GM18867 (cell line): ENCODE measurements around the gene OR2G3.
A peak's percentile ranks its signal among the peaks of the same experiment; 100 is the strongest.

Experiments
- ATAC-seq: cut with Tn5 transposase; IDR thresholded peaks from one replicate; pipeline ENCODE4 v1.9.1; 2021; ENCODE audit warnings: mild to moderate bottlenecking, moderate library complexity; ENCODE audit not compliant: unreplicated experiment

Gene OR2G3

GRCh38 chr1:247605286-247605685 lies at the start of gene OR2G3:
Gene OR2G3 (plus strand): TSS chr1:247605586. CDS start chr1:247605586, 0 bp downstream.
- ATAC-seq, result no peak

DNA sequence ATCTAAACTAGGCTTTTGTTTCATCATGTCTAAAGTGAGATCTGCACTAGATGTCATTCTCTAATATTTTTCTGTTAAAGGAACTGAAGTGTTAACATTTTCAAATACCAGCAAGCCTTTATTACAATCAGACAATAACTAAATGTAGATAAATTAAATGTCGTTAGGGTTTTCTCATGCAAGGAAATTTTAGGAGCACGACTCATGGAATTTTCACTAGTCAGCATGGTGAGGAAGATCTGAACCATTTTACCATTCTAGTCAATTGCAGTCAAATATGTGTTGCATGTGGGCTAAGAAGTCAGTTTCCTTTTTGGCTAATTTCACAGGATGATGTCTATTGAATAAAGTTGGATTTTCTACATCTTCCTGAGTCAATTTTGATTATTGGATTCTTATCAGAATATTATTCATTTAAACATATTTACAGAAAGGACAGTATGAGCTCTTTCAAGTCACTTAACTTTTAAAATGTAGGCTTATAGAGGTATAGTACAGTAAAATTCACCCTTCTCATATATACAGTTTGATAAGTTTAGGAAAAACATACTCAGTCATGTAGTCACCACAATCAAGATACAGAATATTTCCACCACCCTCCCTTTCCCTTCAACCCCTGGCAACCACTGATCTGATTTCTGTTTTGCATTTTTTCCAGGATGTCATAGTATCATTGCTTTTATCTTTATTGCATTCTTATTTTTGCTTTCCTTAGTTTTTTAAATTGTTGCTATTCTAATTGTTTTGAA lies 47.3 kb upstream of the OR2G3 start:
- ATAC-seq, result no peak

DNA sequence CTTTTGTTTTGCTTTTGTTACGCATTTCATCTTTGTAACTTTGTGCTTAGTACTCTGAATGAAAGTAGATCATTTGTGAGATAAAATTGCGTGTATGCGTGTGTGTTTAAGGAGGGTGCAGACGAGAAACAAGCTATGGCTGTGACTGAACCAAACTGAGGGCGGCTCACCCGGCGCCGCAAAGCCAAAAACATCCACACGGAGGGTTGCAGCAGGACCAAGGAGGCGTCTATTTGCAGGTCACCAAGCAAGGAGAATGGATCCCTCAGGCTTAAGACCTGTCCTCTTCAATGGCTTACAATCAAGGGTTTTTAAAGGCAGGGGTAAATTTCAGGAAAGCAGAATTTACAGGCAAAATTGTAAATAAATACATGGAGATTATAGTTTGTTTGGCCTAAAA lies 43.7 kb upstream of the OR2G3 start:
- no peak for ATAC-seq

GRCh38 chr1:247562198-247562597 lies 43.2 kb upstream of the OR2G3 start:
- ATAC-seq, result no peak

GRCh38 chr1:247574236-247574635 lies 31.1 kb upstream of the OR2G3 start:
- no peak for ATAC-seq

- no peak for ATAC-seq
Observed at GRCh38 chr1:247574664-247575063, 30.7 kb upstream of the OR2G3 start.

GRCh38 chr1:247576514-247576913 lies 28.9 kb upstream of the OR2G3 start:
- ATAC-seq, result peak; percentile 59

DNA sequence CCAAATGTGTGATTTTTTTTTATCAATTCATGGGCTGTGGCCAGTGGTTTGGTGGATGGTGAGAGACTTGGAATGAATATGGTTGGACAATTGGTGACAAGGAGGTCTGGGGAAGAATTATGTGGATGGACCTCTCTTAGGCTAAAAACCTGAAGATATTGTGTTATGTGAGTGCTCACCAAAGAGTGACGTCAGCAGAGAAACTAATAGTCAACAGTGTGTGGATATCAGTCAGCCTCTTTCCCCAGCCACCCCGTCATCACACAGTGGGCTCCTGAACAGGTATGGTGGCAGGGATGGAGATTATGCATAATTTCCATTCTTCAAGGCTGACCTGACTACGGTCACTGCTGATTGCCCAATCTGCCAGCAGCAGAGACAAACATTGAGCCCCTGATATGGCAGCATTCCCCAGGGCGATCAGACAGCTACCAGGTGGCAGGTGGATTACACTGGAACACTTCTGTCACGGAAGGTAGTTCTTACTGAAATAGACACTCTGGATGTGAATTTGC lies 26.4 kb upstream of the OR2G3 start:
- ATAC-seq, result no peak

GRCh38 chr1:247588060-247588459 lies 17.3 kb upstream of the OR2G3 start, which contains the start of gene OR2G2:
Gene OR2G2 (plus strand): TSS chr1:247588360. CDS start chr1:247588360, 0 bp downstream.
- no peak for ATAC-seq

DNA sequence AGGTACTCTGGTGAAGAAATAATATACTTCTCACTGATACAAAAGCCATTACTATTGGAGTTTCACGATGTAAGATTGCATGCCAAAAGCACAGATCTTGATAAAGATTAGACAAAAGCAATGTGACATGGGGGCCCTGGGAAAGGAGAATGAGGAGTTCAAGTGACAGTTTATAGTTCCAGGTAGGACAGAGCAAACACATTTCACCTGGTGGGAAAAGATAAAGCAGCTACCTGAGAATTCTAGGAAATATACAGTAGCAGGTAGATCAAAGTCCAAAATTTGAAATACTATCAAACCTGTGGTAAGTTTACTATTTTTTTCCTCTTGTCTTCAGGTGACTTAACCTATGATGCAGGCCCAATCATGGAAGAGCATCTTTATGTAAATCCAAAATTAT lies 8.0 kb downstream of the OR2G3 start:
- ATAC-seq, result no peak

GRCh38 chr1:247614625-247615024 lies 9.2 kb downstream of the OR2G3 start:
- ATAC-seq, result no peak

- ATAC-seq, result no peak
Observed at GRCh38 chr1:247627951-247628350, 22.6 kb downstream of the OR2G3 start.

DNA sequence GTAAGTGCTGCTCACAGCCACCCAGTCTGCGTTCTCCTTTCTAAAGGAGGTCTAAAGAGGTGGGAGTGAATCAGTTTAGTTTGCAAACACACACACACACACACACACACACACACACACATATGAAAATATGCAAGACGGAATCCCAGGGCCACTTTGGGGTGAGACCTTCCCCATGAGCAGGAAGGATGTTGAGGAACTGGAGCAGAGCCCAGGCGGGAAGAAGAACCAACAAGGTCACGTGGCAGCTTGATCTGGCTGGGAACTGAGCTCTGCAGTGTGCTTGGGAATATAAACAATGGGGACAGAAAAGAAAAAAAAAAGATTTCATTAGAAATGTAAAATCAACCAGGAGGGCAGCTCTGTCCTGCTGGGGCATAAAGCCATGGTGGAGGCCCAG lies 32.6 kb downstream of the OR2G3 start:
- no peak for ATAC-seq

GRCh38 chr1:247638781-247639180 lies 33.4 kb downstream of the OR2G3 start:
- no peak for ATAC-seq

- no peak for ATAC-seq
Observed at GRCh38 chr1:247639381-247639981, 34.1 kb downstream of the OR2G3 start.

DNA sequence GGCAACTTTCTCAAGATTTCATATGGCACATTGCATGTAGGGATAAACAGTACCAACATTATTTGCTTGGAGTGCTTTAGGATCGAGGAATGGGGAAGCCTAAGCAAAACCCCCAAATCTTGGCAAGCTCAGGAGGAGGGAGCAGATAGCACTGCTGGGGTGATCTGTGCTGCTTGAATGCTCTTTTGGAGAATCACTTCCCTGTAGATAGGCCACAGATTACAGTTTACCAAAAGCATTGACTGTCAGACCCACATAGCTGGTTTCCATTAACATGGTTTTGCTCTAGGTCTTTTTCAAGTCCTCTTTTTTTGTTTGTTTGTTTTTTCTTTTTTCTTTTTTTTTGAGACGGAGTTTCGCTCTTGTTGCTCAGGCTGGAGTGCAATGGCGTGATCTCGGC lies 37.4 kb downstream of the OR2G3 start:
- ATAC-seq, result no peak

DNA sequence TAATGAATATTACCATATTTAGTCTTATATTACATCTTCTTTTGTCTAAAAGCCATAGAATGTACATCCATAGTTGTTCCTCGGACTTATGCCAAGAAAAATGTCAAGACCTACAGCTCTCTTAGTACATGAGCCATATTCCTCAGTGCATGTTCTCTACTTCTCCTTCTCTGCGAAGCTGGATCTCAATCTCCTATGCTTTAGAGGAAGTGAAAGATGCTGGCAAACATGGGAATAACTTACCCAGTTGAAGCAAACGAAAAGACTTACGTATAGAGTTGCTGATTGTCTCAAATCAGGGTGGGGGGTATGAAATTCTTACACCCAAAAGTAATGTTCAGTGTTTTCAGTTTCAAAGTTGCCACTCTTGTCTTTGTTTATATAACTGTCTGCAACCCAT lies 41.5 kb downstream of the OR2G3 start:
- ATAC-seq, result no peak

DNA sequence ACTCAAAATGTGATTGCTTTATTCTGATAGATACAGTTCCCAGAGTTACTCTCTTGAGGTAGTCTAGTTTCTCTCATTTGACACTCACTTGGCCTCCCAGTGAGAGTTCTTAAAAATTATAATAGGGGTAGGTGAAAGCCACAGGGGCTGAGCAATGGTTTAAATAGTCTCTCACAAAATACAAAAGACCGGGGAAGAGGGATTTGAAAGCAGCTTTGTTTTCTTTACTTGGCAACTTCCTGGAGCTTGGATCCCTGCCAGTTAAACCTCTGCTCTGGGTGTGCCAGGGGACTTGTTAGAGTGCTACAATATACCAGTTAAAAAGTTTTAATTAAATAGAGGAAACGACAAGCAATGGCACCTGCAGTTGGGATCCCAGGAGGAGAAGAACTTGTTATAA lies 42.5 kb downstream of the OR2G3 start:
- no peak for ATAC-seq

GRCh38 chr1:247653040-247653439 lies 47.7 kb downstream of the OR2G3 start:
- no peak for ATAC-seq
